Stimulated activated naive CD8-positive, alpha-beta T cell treated with anti-CD3 and anti-CD28 coated beads, Interleukin-15, Interleukin-2, amounts not matched to agents 100 ng/mL and 50 ng/mL, for 24 hours (primary cell): Measurements from ENCODE around the gene KLHL29.

Source experiments
- H3K27ac Mint-ChIP-seq: one replicate; pipeline ENCODE4 v1.8.0; 2021; ENCODE audit warnings: mild to moderate bottlenecking, mixed read lengths
- H3K27me3 Mint-ChIP-seq: one replicate; pipeline ENCODE4 v1.8.0; 2021; ENCODE audit warnings: mixed read lengths
- H3K36me3 Mint-ChIP-seq: one replicate; pipeline ENCODE4 v1.8.0; 2021; ENCODE audit warnings: low read depth, mixed read lengths
- H3K4me1 Mint-ChIP-seq: one replicate; pipeline ENCODE4 v1.8.0; 2021; ENCODE audit warnings: low read depth, mixed read lengths
- H3K4me3 Mint-ChIP-seq: one replicate; pipeline ENCODE4 v1.8.0; 2021; ENCODE audit warnings: mild to moderate bottlenecking, mixed read lengths
- H3K9me3 Mint-ChIP-seq: one replicate; pipeline ENCODE4 v1.8.0; 2021; ENCODE audit warnings: mixed read lengths

Gene KLHL29

GRCh38 chr2:23538566-23538965, 153.6 kb downstream of the KLHL29 start:
- no peak overlapping the region for H3K27ac Mint-ChIP-seq
- H3K4me3 Mint-ChIP-seq = no peak overlapping the region
- H3K36me3 Mint-ChIP-seq = no peaks in the 10 kb centered on the region

DNA sequence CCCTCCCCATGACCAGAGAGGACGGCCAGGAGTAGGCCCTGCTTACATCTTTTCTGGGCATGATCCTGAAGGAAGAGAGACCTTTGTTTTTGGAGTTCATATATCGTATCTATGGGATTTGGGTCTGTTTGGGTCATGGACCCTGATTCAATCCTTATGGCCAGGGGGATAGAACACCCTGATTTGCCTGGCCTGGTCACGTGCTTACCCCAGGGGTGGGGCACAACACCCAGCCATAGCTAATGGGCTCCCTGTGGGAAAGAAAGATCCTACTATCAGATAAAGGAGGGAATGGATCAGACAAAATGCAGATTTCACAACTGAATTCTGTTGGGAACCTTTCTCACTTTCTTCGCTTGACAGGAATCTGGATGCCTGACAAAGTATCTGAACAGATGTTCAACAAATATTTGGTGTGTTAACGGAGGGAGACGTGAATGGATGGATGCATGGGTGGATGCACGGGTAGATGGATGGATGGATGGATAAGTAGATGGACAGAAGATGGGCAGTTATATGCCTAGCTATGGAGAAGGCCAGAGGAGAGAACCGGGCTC, 155.9 kb downstream of the KLHL29 start:
- H3K36me3 Mint-ChIP-seq = no peaks in the 10 kb centered on the region
- no peak overlapping the region for H3K27ac Mint-ChIP-seq
- H3K27me3 Mint-ChIP-seq = no peaks in the 10 kb centered on the region
- no peak overlapping the region for H3K4me3 Mint-ChIP-seq
- no peaks in the 10 kb centered on the region for H3K4me1 Mint-ChIP-seq
- no peaks in the 10 kb centered on the region for H3K9me3 Mint-ChIP-seq

More at GRCh38 chr2:23538566-23538965, 153.6 kb downstream of the KLHL29 start:
- Mint-ChIP-seq H3K4me1 (peaks cover 11% of the 10 kb centered on the region), H3K9me3 (no peaks in the 10 kb centered on the region), H3K27me3 (no peaks in the 10 kb centered on the region)

DNA sequence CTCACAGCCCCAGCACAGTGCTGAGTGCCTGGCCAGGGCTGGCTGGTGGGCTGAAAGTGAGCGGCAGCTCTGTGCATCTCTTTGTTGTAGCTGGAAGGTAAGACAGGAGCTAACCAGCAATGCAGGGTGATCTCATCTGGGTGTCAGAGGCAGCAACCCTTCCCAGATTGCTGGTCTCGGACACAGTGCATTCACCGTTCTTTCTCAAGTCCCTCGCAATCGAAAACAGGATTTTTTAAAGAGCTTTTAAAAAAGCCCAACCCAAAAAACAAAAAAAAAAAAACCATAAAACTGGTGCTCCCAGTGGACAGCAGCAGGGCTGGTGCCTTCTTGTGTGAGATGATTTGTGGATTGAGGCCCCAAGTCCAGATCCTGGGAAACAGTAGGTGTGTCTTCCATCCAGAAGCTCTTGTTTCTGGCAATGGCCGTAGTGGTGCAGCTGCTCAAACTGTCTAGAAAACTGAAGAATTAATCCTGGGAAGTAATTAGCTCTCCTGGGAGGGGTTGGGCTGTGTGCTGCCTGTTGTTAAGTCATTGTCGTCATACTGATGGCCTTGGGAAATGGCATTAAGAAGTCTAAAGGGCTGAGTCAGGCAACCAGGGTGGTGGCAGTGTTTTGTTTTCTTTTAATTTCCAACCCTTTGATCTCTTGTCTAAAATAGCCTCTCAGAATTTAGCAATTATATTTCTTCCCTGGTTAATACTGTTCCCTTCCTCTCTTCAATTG, 156.7 kb downstream of the KLHL29 start:
- no peaks in the 10 kb centered on the region for H3K36me3 Mint-ChIP-seq
- no peaks in the 10 kb centered on the region for H3K4me1 Mint-ChIP-seq
- H3K4me3 Mint-ChIP-seq = no peak overlapping the region
- H3K27ac Mint-ChIP-seq = no peak overlapping the region
- no peaks in the 10 kb centered on the region for H3K9me3 Mint-ChIP-seq
- no peaks in the 10 kb centered on the region for H3K27me3 Mint-ChIP-seq

- no peak overlapping the region for H3K27ac Mint-ChIP-seq
- H3K36me3 Mint-ChIP-seq = no peaks in the 10 kb centered on the region
- no peaks in the 10 kb centered on the region for H3K9me3 Mint-ChIP-seq
- H3K4me1 Mint-ChIP-seq = no peaks in the 10 kb centered on the region
- H3K4me3 Mint-ChIP-seq = no peak overlapping the region
- H3K27me3 Mint-ChIP-seq = no peaks in the 10 kb centered on the region
Measured at GRCh38 chr2:23542230-23542789, 157.3 kb downstream of the KLHL29 start.

- no peaks in the 10 kb centered on the region for H3K4me1 Mint-ChIP-seq
- H3K9me3 Mint-ChIP-seq = no peaks in the 10 kb centered on the region
- H3K27ac Mint-ChIP-seq = no peak overlapping the region
- no peaks in the 10 kb centered on the region for H3K36me3 Mint-ChIP-seq
- H3K27me3 Mint-ChIP-seq = no peaks in the 10 kb centered on the region
- no peak overlapping the region for H3K4me3 Mint-ChIP-seq
Measured at GRCh38 chr2:23543302-23543701, 158.3 kb downstream of the KLHL29 start.

GRCh38 chr2:23543728-23544127, 158.7 kb downstream of the KLHL29 start:
- Mint-ChIP-seq H3K4me3 (no peak overlapping the region), H3K36me3 (no peaks in the 10 kb centered on the region), H3K27ac (no peak overlapping the region), H3K4me1 (no peaks in the 10 kb centered on the region), H3K27me3 (no peaks in the 10 kb centered on the region), H3K9me3 (no peaks in the 10 kb centered on the region)

- no peaks in the 10 kb centered on the region for H3K36me3 Mint-ChIP-seq
- H3K4me1 Mint-ChIP-seq = no peaks in the 10 kb centered on the region
- H3K9me3 Mint-ChIP-seq = no peaks in the 10 kb centered on the region
- H3K27me3 Mint-ChIP-seq = no peaks in the 10 kb centered on the region
- no peak overlapping the region for H3K4me3 Mint-ChIP-seq
- H3K27ac Mint-ChIP-seq = no peak overlapping the region
Measured at GRCh38 chr2:23544589-23545295, 159.8 kb downstream of the KLHL29 start.

- H3K27me3 Mint-ChIP-seq = no peaks in the 10 kb centered on the region
- no peak overlapping the region for H3K27ac Mint-ChIP-seq
- H3K4me3 Mint-ChIP-seq = no peak overlapping the region
- no peaks in the 10 kb centered on the region for H3K9me3 Mint-ChIP-seq
- no peaks in the 10 kb centered on the region for H3K36me3 Mint-ChIP-seq
- H3K4me1 Mint-ChIP-seq = peaks cover 6% of the 10 kb centered on the region
Measured at GRCh38 chr2:23545396-23545795, 160.4 kb downstream of the KLHL29 start.

GRCh38 chr2:23545811-23546210, 160.8 kb downstream of the KLHL29 start:
- H3K27ac Mint-ChIP-seq = no peak overlapping the region
- no peak overlapping the region for H3K4me3 Mint-ChIP-seq
- no peaks in the 10 kb centered on the region for H3K36me3 Mint-ChIP-seq
- no peaks in the 10 kb centered on the region for H3K9me3 Mint-ChIP-seq
- H3K4me1 Mint-ChIP-seq = peaks cover 6% of the 10 kb centered on the region
- H3K27me3 Mint-ChIP-seq = no peaks in the 10 kb centered on the region

DNA sequence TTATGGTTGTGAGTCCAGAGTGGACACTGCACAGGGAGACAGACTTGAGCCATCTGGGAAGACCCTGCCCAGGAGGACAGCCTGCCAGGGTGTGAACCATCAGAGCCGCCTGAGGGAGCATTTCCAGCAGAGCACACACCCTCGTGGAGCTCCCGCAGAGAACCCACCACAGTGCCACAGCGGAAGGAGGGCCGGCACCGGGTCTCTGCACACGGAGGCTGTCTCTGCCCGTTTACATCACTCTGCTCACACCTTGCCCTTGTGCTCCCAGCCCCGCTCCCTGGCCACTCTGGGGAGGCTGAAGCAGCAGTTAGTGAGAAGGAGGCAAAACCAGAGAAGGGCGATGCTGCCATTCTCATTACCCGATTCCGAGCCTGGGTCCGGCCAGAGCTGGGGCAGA, 161.9 kb downstream of the KLHL29 start:
- Mint-ChIP-seq H3K27me3 (no peaks in the 10 kb centered on the region), H3K9me3 (no peaks in the 10 kb centered on the region), H3K4me3 (no peak overlapping the region), H3K4me1 (peaks cover 6% of the 10 kb centered on the region), H3K36me3 (no peaks in the 10 kb centered on the region), H3K27ac (no peak overlapping the region)

DNA sequence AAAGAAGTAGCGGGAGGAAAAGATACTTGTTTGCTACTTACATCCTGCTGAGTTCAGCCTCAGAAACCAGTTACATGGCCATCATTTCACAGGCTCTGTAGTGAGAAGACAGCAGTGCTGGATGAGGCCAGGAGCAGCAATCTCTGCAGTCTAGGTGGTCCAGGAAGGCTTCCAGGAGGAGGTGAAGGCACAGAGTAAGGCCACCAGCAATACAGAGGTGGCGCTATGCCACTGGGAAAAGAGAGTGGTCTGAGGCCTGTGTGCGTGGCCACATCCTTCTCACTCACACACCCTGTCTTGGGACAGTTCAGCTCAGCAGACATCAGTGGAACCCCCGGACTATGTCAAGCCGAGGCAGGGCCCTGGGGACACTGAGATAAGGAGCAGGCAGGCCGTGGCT, 162.7 kb downstream of the KLHL29 start:
- Mint-ChIP-seq H3K27ac (no peak overlapping the region), H3K36me3 (no peaks in the 10 kb centered on the region), H3K9me3 (no peaks in the 10 kb centered on the region), H3K4me1 (peaks cover 6% of the 10 kb centered on the region), H3K27me3 (no peaks in the 10 kb centered on the region), H3K4me3 (no peak overlapping the region)

GRCh38 chr2:23548143-23548769, 163.3 kb downstream of the KLHL29 start:
- Mint-ChIP-seq H3K27me3 (no peaks in the 10 kb centered on the region), H3K4me1 (peaks cover 6% of the 10 kb centered on the region), H3K9me3 (no peaks in the 10 kb centered on the region), H3K36me3 (no peaks in the 10 kb centered on the region), H3K27ac (no peak overlapping the region), H3K4me3 (no peak overlapping the region)

- Mint-ChIP-seq H3K27me3 (no peaks in the 10 kb centered on the region), H3K9me3 (no peaks in the 10 kb centered on the region), H3K4me1 (peaks cover 6% of the 10 kb centered on the region), H3K27ac (no peak overlapping the region), H3K4me3 (no peak overlapping the region), H3K36me3 (no peaks in the 10 kb centered on the region)
Measured at GRCh38 chr2:23549051-23549450, 164.1 kb downstream of the KLHL29 start.

DNA sequence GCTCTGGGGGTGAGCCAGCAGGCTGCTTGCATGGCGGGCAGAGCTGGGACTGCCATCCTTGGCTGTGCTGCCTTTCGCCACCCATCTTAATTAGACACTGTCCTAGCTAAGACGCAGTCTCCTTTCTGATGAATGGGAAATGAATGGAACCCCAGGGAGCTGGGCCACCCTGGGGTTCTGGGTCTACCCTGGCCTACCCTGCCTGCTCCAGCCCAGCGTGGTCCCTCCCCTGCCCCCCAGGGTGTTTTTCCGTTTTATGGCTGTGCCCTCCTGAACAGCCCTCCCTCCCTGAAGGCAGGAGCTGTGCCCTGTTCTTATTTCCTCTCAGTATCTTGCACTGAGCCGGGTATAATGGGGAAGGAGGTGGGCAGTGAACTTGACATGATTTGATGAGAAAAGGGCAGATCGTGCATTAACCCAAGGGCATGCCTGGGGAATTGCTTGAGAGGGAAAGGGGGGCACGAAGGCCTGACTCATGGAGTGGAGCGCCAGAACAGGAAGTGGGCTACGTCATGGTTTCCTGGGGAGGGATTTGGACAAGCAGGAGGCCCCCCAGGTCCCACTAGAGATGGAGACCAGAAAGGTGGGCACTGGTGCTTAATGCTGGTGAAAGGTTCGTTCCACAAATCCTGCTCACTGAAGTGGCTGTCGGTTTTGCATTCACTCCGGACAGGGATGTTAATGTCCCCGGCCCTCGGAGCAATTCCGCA, 165.0 kb downstream of the KLHL29 start:
- Mint-ChIP-seq H3K27me3 (no peaks in the 10 kb centered on the region), H3K4me1 (peaks cover 6% of the 10 kb centered on the region), H3K9me3 (no peaks in the 10 kb centered on the region), H3K4me3 (no peak overlapping the region), H3K36me3 (no peaks in the 10 kb centered on the region), H3K27ac (peak overlapping the region; percentile 61)
